Ascending aorta (tissue), 2 donors: ENCODE results near the gene IHH. TPM values are rescaled to one million over a fixed set of nuclear protein-coding genes. Genes with fewer than 3 reads are reported as not detected.

Experiments
- DNase-seq, 2 donors: peaks; one replicate each; pipeline ENCODE4 v3.0.0-alpha.2; 2019; ENCODE audit warnings: low spot score in 2 of 2
- H3K27ac ChIP-seq, 2 donors: fragments of 200-600 bp; sonication (generic); one replicate each; pipeline ENCODE4 v1.5.1; 2016 to 2017; ENCODE audit warnings: mild to moderate bottlenecking in 1 of 2
- H3K27me3 ChIP-seq: fragments of 200-600 bp; sonication (generic); one replicate; pipeline ENCODE4 v1.5.1; 2017
- H3K36me3 ChIP-seq, 2 donors: fragments of 200-600 bp; sonication (generic); one replicate each; pipeline ENCODE4 v1.5.1; 2016
- H3K4me1 ChIP-seq, 2 donors: fragments of 200-600 bp; sonication (generic); one replicate each; pipeline ENCODE4 v1.5.1; 2016 to 2017; ENCODE audit warnings: mild to moderate bottlenecking in 1 of 2
- H3K4me3 ChIP-seq, 2 donors: fragments of 200-600 bp; sonication (generic); one replicate each; pipeline ENCODE4 v1.5.1; 2016 to 2017; ENCODE audit warnings: mild to moderate bottlenecking in 1 of 2
- H3K9me3 ChIP-seq, 2 donors: fragments of 200-600 bp; sonication (generic); one replicate each; pipeline ENCODE4 v1.5.1; 2016
- intact Hi-C: fragments of 100-400 bp; cut with DNase I; formaldehyde crosslinking; loops from one replicate; pipeline ENCODE4 v1.15.1; 2023
- total RNA-seq: library from RNA; depleted of rRNA; stranded (reverse); fragments of >200 nt; gene quantifications from one replicate; pipeline ENCODE4 v1.1.0, GENCODE V29; 2016
- TF ChIP-seq, protein P1 (sequence below), 3 experiments: fragments of 200-600 bp in 2 of 3; fragments of 450-650 bp in 1 of 3; sonication (generic) in 2 of 3; IDR thresholded peaks; one replicate each; pipeline ENCODE4 v1.5.1; 2016 to 2019; ENCODE audit warnings: antibody characterized with exemption in 3 of 3, mild to moderate bottlenecking in 1 of 3, moderate library complexity in 1 of 3

IHH gene
- total RNA-seq, 1 donor from 2014 or later: not detected

DNA sequence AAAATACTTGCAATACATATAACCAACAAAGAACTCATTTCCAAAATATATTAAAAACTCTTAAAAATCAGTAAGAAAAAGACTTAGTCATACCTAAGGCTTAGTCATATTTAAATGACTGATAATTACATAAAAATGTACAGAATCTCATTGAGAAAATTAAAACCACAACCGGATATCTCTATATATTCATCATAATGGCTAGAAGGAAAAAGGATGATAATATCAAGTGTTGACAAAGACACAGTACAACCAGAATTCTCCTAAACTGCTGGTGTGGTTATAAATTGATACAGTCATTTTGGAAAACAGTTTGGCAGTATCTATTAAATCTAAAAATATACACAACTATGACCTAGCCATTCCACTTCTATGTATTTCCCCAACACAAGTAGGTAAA, 27.1 kb upstream of the IHH start:
- no peaks in the 10 kb centered on the region for H3K9me3 ChIP-seq
- H3K36me3 ChIP-seq: no peaks in the 10 kb centered on the region
- no peaks in the 10 kb centered on the region for H3K4me1 ChIP-seq
- intact Hi-C loops: no loop called here
- TF ChIP-seq, protein P1, sequence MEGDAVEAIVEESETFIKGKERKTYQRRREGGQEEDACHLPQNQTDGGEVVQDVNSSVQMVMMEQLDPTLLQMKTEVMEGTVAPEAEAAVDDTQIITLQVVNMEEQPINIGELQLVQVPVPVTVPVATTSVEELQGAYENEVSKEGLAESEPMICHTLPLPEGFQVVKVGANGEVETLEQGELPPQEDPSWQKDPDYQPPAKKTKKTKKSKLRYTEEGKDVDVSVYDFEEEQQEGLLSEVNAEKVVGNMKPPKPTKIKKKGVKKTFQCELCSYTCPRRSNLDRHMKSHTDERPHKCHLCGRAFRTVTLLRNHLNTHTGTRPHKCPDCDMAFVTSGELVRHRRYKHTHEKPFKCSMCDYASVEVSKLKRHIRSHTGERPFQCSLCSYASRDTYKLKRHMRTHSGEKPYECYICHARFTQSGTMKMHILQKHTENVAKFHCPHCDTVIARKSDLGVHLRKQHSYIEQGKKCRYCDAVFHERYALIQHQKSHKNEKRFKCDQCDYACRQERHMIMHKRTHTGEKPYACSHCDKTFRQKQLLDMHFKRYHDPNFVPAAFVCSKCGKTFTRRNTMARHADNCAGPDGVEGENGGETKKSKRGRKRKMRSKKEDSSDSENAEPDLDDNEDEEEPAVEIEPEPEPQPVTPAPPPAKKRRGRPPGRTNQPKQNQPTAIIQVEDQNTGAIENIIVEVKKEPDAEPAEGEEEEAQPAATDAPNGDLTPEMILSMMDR (IDR thresholded peaks at IDR 0.05): no peak
- no peaks in the 10 kb centered on the region for H3K27me3 ChIP-seq
- DNase-seq: no peak
- no peak overlapping the region for H3K4me3 ChIP-seq
- H3K27ac ChIP-seq: no peak overlapping the region

DNA sequence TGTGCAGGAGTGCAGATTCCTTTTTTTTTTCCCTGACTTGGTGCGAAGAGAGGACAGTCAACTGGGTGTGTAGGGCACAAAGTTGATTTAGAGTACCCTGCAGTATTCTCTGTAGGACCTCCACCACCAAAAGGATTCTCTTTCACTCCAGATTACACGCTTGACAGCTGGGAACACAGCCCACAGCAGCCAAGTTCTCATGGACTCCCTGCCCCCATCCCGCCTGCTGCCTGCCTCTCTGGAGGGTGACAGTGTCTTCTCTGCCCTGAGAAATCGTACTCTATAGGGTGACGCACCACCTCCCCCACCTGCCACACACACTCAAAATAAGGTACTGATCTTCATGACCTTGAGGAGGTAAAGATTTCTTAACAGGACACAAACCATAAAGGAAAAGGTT, 26.6 kb upstream of the IHH start:
- intact Hi-C loops: no loop called here

DNA sequence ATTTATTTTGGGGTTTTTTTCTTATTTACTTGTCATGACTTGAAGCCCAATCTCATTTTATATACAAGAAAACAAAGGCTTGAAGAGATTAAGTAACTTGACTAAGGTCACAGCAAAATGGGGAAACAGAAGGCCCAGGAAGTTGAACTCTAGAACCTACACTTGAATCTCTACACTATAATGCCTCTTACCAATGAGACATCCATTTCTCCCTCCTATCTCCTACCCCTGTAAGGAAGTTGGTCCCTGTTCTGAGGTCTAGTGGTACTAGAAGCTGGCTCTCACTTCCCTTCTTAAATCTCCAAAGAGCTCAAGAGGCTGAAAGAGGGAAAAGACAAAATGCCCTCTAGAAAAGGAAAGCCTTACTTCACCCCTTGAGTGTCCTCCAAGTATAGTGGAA, 25.5 kb upstream of the IHH start:
- intact Hi-C loops: no loop called here
- Histone ChIP-seq H3K4me1 (no peaks in the 10 kb centered on the region), H3K9me3 (no peaks in the 10 kb centered on the region), H3K36me3 (no peaks in the 10 kb centered on the region), H3K27me3 (no peaks in the 10 kb centered on the region), H3K4me3 (no peak overlapping the region), H3K27ac (no peak overlapping the region)
- no peak for DNase-seq
- TF ChIP-seq, protein P1 (IDR thresholded peaks at IDR 0.05): no peak

More for the DNA sequence above, 26.6 kb upstream of the IHH start:
- Histone ChIP-seq H3K4me3 (no peak overlapping the region), H3K27ac (no peak overlapping the region), H3K27me3 (no peaks in the 10 kb centered on the region), H3K4me1 (no peaks in the 10 kb centered on the region), H3K36me3 (no peaks in the 10 kb centered on the region), H3K9me3 (no peaks in the 10 kb centered on the region)
- DNase-seq: no peak
- TF ChIP-seq, protein P1 (IDR thresholded peaks at IDR 0.05): no peak

DNA sequence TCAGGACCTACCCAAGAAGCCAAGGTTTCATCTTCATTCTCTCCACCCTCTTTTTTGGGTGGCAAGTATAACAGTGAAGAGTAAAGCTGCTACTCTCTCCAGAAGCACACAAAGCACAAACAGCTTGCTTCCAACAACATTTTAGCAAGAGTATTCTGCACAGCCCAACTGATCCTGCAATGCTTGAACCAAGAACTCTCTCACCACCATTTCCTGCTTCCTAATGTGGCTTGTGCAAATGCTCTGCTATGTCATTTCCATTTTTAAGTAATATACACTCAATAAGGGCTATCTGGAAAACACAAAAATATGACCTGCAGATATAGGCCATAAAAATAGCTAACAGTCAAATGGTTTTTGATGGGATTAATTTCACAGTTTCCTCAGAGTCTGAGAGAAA, 24.1 kb upstream of the IHH start:
- H3K9me3 ChIP-seq: no peaks in the 10 kb centered on the region
- TF ChIP-seq, protein P1 (IDR thresholded peaks at IDR 0.05): no peak
- H3K27ac ChIP-seq: no peak overlapping the region
- no peak for DNase-seq
- intact Hi-C loops: no loop called here
- H3K36me3 ChIP-seq: no peaks in the 10 kb centered on the region
- no peaks in the 10 kb centered on the region for H3K4me1 ChIP-seq
- no peak overlapping the region for H3K4me3 ChIP-seq
- no peaks in the 10 kb centered on the region for H3K27me3 ChIP-seq

DNA sequence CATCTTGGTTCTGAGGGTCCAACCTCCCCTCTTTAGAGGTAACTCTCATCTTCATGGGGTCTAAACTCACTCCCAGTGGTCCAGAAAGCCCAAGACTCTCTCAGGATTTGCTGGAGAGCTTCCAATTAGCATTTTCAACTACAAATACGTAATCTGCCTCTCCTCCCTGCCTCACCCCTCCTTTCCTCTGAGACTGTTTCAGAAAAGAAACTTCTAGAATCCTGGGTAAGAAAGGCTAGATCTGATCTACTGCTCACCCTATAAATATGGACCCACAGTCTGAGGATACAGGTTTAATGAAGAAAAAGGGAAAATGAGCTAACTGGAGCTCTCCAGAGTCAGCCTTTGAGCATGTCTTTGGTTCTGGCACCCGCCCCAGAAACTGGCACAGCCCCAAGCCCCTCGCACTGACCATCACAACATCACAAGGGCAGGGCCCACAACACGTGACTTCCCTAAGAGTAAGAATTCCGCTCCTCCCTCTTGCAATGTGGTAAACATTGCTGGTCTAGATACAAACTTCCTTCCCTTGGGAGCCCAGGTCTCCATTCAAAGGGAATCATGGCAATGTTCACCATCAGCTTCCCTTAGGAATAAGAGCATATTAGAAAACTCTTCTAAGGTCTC, 21.7 kb upstream of the IHH start:
- Histone ChIP-seq H3K27me3 (no peaks in the 10 kb centered on the region), H3K36me3 (peaks cover 2 to 5% of the 10 kb centered on the region in 2 donors), H3K4me3 (no peak overlapping the region), H3K27ac (no peak overlapping the region), H3K9me3 (no peaks in the 10 kb centered on the region), H3K4me1 (no peaks in the 10 kb centered on the region)
- TF ChIP-seq, protein P1 (IDR thresholded peaks at IDR 0.05): no peak
- no peak for DNase-seq
- intact Hi-C loops: no loop called here
